ENCODE data around the gene ZGPAT.

ZGPAT gene

DNA sequence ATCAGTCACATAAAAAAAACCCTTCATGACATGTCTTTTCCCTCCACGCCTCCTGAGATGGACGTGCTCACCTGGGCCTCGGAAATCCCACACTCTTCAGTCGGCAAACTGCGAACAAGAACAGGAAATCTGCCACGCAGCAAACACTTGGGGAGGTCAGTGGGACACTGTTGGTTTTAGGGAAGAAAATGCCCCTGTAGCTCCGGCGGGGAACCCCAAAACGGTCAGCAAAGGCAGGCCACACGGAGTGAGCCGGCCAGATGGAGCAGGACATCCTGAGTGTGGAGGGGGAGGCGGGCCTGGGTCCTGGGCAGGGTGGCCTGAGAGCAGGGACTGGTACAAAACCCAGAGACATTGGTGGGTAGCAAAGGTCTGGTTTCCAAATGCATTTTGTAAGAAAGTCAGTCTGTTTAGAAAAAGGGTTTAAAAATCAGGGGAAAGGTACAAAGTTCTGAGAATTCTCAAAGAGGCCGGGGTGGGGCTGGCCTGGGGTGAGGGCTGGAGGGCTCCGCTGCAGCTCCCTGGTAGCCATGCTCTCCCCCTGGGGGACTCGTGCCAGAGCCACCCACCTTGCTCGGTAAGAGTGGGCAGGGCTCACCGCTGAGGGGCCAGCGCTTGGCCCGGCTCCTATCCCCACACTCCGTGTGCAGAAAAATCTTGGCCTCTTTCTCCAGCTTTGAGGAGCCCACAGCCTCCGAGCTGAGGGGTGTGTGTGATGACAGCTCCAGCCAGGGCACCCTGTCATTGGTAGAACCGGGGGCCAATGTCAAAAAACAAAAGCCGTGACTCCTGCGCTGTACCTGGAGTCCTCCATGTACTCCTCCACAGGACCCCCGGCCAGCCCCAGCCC is 37.0 kb downstream of the ZGPAT start:
- peaks cover 5% of the 10 kb centered on the region; the same call in 1 of the 2 replicates for H3K4me1 ChIP-seq (ENCODE audit: low read length)
- no peak overlapping the region for H3K9ac ChIP-seq (ENCODE audit: low read length)
- TF ChIP-seq, protein P1, sequence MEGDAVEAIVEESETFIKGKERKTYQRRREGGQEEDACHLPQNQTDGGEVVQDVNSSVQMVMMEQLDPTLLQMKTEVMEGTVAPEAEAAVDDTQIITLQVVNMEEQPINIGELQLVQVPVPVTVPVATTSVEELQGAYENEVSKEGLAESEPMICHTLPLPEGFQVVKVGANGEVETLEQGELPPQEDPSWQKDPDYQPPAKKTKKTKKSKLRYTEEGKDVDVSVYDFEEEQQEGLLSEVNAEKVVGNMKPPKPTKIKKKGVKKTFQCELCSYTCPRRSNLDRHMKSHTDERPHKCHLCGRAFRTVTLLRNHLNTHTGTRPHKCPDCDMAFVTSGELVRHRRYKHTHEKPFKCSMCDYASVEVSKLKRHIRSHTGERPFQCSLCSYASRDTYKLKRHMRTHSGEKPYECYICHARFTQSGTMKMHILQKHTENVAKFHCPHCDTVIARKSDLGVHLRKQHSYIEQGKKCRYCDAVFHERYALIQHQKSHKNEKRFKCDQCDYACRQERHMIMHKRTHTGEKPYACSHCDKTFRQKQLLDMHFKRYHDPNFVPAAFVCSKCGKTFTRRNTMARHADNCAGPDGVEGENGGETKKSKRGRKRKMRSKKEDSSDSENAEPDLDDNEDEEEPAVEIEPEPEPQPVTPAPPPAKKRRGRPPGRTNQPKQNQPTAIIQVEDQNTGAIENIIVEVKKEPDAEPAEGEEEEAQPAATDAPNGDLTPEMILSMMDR (IDR thresholded peaks at IDR 0.05; ENCODE audit: low read depth, low read length): no peak
- no peak for TF ChIP-seq EZH2phosphoT487 (IDR thresholded peaks at IDR 0.05; ENCODE audit: low read depth)

DNA sequence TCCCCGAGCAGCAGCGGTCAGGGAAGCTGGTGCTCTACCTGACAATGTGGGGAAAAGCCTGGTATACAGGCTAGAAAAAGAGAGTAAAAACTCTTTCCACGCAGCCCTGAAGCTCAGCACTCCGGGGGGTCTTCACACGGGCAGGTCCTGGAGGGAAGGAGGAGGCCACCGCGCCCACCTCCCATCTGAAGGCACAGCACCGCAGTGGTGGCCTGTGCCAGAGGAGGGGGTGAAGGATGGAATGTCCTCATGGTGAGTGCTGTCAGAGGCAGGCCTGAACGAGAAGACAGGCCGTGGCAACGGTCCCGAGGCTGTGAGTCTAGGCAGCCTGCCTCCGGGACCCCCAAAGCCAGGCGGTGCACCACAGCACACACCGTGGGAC is 37.6 kb downstream of the ZGPAT start:
- Histone ChIP-seq H2AFZ (ENCODE audit: low read depth, low read length) (no peak overlapping the region), H3K4me2 (ENCODE audit: low read length) (no peak overlapping the region), H3K9me3 (ENCODE audit: insufficient read depth, low read length) (no peaks in the 10 kb centered on the region), H3K4me3 (ENCODE audit: low read length) (no peak overlapping the region), H3K36me3 (replicated peaks; ENCODE audit: low read depth, low read length) (peaks cover 15% of the 10 kb centered on the region), H3K9ac (ENCODE audit: low read length) (no peak overlapping the region), H4K20me1 (ENCODE audit: insufficient read depth, low read length) (no peaks in the 10 kb centered on the region), H3K4me1 (ENCODE audit: low read length) (peaks cover 5% of the 10 kb centered on the region; the same call in 1 of the 2 replicates), H3K79me2 (ENCODE audit: low read length) (no peaks in the 10 kb centered on the region), H3K27me3 (ENCODE audit: low read depth, low read length) (no peaks in the 10 kb centered on the region), H3K27ac (ENCODE audit: low read length) (no peak overlapping the region)
- no peak for TF ChIP-seq EZH2phosphoT487 (IDR thresholded peaks at IDR 0.05; ENCODE audit: low read depth)
- TF ChIP-seq, protein P1 (IDR thresholded peaks at IDR 0.05; ENCODE audit: low read depth, low read length): no peak

More for the DNA sequence above, 37.0 kb downstream of the ZGPAT start:
- Histone ChIP-seq H3K79me2 (ENCODE audit: low read length) (no peaks in the 10 kb centered on the region), H4K20me1 (ENCODE audit: insufficient read depth, low read length) (no peaks in the 10 kb centered on the region), H3K27ac (ENCODE audit: low read length) (no peak overlapping the region), H3K36me3 (replicated peaks; ENCODE audit: low read depth, low read length) (peaks cover 15% of the 10 kb centered on the region), H2AFZ (ENCODE audit: low read depth, low read length) (no peak overlapping the region), H3K9me3 (ENCODE audit: insufficient read depth, low read length) (no peaks in the 10 kb centered on the region), H3K4me2 (ENCODE audit: low read length) (no peak overlapping the region), H3K27me3 (ENCODE audit: low read depth, low read length) (no peaks in the 10 kb centered on the region), H3K4me3 (ENCODE audit: low read length) (no peak overlapping the region)

DNA sequence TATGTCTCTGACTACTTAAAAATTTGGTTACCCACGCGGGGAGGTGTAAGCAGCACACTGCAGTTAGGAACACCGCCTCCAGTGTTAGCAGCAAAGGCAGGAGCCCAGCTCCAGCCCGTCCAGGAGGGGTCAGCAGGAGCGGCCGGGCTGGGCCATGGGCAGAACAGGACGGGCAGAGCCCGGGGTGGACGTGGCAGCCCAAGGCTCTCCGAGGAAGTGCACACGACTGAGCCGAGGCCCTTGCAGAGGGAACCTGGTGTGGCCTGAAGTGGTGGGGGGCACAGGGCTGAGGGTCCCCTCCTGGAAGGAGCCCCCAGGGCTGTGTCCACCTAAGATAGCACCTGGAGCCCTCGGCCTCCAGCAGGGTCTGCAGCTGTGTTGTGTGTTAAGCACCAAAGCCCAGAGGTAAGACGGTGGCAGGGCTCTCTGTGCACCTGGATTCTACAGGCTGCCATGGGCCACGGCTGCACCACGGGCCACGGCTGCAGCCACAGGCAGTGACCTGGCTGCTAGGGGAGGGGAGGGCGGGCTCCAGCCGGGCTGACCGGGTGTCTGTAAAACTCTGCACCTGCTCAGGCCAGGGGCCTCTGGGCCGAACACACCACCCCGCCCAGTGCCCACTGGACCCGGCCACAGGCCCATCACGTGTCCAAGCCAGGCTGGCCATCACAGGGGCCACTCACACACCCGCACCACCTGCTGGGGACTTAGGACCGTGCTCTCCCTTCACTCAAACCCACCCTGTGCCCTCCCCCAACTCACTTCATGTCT is 38.3 kb downstream of the ZGPAT start:
- Histone ChIP-seq H3K4me3 (ENCODE audit: low read length) (no peak overlapping the region), H3K4me2 (ENCODE audit: low read length) (no peak overlapping the region), H3K4me1 (ENCODE audit: low read length) (peaks cover under 1% of the 10 kb centered on the region; the same call in 1 of the 2 replicates), H3K9ac (ENCODE audit: low read length) (no peak overlapping the region), H4K20me1 (ENCODE audit: insufficient read depth, low read length) (no peaks in the 10 kb centered on the region), H3K27me3 (ENCODE audit: low read depth, low read length) (no peaks in the 10 kb centered on the region), H3K27ac (ENCODE audit: low read length) (no peak overlapping the region), H3K36me3 (replicated peaks; ENCODE audit: low read depth, low read length) (peaks cover 15% of the 10 kb centered on the region), H3K79me2 (ENCODE audit: low read length) (no peaks in the 10 kb centered on the region), H2AFZ (ENCODE audit: low read depth, low read length) (no peak overlapping the region), H3K9me3 (ENCODE audit: insufficient read depth, low read length) (no peaks in the 10 kb centered on the region)
- no peak for TF ChIP-seq EZH2phosphoT487 (IDR thresholded peaks at IDR 0.05; ENCODE audit: low read depth)

DNA sequence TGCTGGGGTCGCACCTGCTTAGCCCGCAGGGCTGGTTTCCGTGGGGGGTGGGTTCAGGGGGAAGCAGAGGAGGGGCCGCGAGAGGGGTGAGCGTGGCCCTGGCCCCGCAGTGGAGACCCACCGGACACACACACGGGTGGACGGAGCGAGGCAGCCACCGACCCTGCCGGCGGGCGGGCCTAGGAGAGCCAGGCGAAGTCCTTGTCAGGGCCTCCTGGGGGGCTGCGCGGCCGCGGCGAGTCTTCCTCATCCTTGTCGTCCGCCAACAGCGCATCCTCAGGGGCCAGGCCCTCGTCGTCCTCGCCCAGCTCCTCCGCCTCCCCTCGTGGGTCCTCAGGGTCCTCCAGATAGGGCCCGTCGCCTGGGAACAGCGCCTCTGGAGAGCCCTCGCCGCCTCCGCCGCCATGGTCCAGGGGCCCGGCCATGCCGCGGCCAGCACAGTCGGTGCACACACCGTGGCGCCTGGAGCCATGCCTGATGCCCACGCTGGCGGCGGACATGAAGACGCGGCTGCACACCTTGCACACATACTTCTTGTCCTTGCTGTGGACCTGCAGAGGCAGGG is 39.0 kb downstream of the ZGPAT start:
- Histone ChIP-seq H3K9ac (ENCODE audit: low read length) (no peak overlapping the region), H3K4me3 (ENCODE audit: low read length) (no peak overlapping the region), H3K36me3 (replicated peaks; ENCODE audit: low read depth, low read length) (peaks cover 11% of the 10 kb centered on the region), H3K4me1 (ENCODE audit: low read length) (no peaks in the 10 kb centered on the region), H3K9me3 (ENCODE audit: insufficient read depth, low read length) (no peaks in the 10 kb centered on the region), H3K27ac (ENCODE audit: low read length) (no peak overlapping the region), H2AFZ (ENCODE audit: low read depth, low read length) (no peak overlapping the region), H3K27me3 (ENCODE audit: low read depth, low read length) (no peaks in the 10 kb centered on the region), H3K4me2 (ENCODE audit: low read length) (no peak overlapping the region), H3K79me2 (ENCODE audit: low read length) (no peaks in the 10 kb centered on the region), H4K20me1 (ENCODE audit: insufficient read depth, low read length) (no peaks in the 10 kb centered on the region)
- TF ChIP-seq EZH2phosphoT487 (IDR thresholded peaks at IDR 0.05; ENCODE audit: low read depth): no peak
